NT2/D1 (cell line): ENCODE measurements around the gene SEC31B.
A peak's percentile ranks its signal among the peaks of the same experiment; 100 is the strongest.

ENCODE experiments used
- DNase-seq: peaks from one replicate; pipeline ENCODE4 v3.0.0-alpha.2; 2011; ENCODE audit warnings: low read depth, low spot score
- H3K27me3 ChIP-seq: 2 replicates; pipeline ENCODE4 v1.6.0; 2011; ENCODE audit warnings: mild to moderate bottlenecking; ENCODE audit not compliant: insufficient read length, insufficient read depth
- H3K36me3 ChIP-seq: 2 replicates; pipeline ENCODE4 v1.6.1; 2011; ENCODE audit warnings: mild to moderate bottlenecking, low read length, mixed read lengths; ENCODE audit not compliant: insufficient read depth, insufficient read length
- H3K4me1 ChIP-seq: 2 replicates; pipeline ENCODE4 v1.5.1; 2011; ENCODE audit not compliant: insufficient read depth, insufficient read length
- H3K4me3 ChIP-seq: 2 replicates; pipeline ENCODE4 v1.5.1; 2011; ENCODE audit warnings: low read depth; ENCODE audit not compliant: insufficient read length
- H3K9ac ChIP-seq: 2 replicates; pipeline ENCODE4 v1.6.0; 2011; ENCODE audit warnings: low read depth; ENCODE audit not compliant: insufficient read length
- H3K9me3 ChIP-seq: 2 replicates; pipeline ENCODE4 v1.5.1; 2011; ENCODE audit warnings: mild to moderate bottlenecking, low read length; ENCODE audit not compliant: insufficient read depth
- SUZ12 ChIP-seq: IDR thresholded peaks from 2 replicates; pipeline ENCODE4 v1.6.1; 2011; ENCODE audit not compliant: insufficient read length, insufficient read depth; ENCODE audit errors: extremely low read depth
- YY1 ChIP-seq: IDR thresholded peaks from 2 replicates; pipeline ENCODE4 v1.6.1; 2011; ENCODE audit not compliant: insufficient read length, insufficient read depth
- ZNF274 ChIP-seq: IDR thresholded peaks from 2 replicates; pipeline ENCODE4 v1.6.1; 2011; ENCODE audit warnings: mild to moderate bottlenecking, low read depth, low read length

Gene SEC31B

DNA sequence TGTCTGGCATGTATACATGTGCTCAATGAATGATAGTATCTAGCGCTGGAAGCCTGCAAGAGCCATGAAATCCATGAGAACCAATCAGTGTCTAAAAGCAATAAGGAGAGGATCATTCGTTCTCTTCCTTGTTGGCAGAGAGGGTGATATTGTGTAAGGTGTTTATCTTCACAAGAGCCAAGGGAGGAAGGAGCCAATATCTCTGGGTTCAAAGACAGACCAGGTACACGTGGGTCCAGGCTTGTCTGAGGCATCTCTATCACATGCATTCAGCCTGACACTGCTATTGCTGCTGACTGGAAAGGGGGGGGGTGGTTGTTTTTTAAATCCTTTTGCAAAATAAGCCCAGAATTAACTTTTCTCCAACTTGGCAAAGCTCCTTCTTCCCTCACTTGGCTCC, 4.0 kb downstream of the SEC31B start:
- TF ChIP-seq YY1 (no peak), ZNF274 (no peak), SUZ12 (no peak)
- Histone ChIP-seq H3K4me1 (no peaks in the 10 kb centered on the region), H3K36me3 (no peaks in the 10 kb centered on the region), H3K9me3 (no peaks in the 10 kb centered on the region), H3K4me3 (no peak overlapping the region), H3K27me3 (peaks cover 16% of the 10 kb centered on the region), H3K9ac (no peak overlapping the region)
- DNase-seq = no peak

DNA sequence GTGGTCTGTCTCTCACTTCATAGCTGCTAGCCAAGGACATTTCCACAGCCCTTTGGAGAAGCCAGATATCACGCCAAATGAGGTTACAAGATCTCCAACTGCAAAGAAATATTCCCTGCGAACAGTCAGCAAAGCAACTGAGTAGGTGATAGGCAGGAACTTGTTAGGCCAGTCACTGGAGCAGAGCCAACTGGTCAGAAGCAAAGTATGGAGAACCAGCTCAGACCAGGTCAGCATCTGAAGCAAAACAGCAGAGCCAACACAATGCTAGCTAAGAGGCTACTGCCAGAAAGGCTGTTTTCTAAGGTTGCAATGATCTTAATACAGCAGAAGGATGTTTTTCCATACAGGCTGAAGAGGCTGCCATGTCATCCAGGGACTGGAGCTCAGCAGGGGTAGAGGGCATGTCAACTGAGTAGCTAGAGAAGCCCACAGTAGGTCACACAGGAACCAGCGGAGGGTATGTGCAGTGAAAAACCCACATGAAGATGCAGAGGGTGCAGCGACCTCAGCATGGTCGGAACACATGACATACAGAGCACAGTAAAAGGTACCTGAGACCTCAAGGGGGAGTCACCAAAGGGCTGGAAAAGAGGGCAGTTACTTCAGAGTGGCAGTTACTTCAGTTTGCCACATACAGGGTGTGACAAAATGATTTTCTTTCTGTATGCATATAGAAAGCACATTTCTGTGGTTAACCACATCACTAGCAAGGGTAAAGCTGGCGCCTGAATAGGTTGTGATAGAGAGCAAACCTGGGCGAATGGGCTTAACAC, 8.9 kb downstream of the SEC31B start:
- no peak for DNase-seq
- H3K4me1 ChIP-seq = no peaks in the 10 kb centered on the region
- H3K4me3 ChIP-seq = no peak overlapping the region
- no peak overlapping the region for H3K9ac ChIP-seq
- no peak for TF ChIP-seq ZNF274
- TF ChIP-seq YY1 = no peak
- TF ChIP-seq SUZ12 = no peak
- no peaks in the 10 kb centered on the region for H3K27me3 ChIP-seq
- peaks cover 3% of the 10 kb centered on the region for H3K36me3 ChIP-seq
- H3K9me3 ChIP-seq = no peaks in the 10 kb centered on the region

DNA sequence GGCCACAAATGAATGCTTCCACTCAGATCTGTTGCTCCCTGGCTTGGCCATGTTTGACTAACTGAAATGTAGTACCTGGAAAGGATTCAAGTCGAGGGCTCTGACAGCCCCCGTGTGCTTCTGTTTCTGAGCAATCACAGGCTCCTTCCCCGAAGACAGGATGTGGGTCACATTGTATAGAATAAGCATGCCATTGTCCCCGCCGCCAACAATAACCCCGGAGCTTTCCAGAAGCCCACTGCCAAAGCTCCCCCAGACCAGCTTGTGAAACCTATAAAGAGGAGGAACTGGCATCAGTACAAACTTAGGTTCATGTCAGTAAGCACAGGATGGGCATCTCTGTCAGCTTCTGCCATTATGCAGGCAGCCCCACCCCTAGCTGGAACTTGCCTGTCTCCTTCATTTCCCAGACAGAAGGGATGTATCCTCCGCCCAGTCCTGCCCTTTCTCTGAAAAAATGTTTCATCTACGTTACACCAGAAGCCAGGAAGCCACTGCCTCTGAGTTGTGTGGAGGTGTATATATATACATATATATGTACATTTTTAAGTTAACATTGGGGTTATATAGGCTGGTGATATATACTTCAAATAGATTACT, 10.3 kb downstream of the SEC31B start:
- Histone ChIP-seq H3K9ac (peak overlapping the region; percentile 3), H3K36me3 (peaks cover 3% of the 10 kb centered on the region), H3K27me3 (no peaks in the 10 kb centered on the region), H3K4me1 (no peaks in the 10 kb centered on the region), H3K9me3 (no peaks in the 10 kb centered on the region), H3K4me3 (no peak overlapping the region)
- TF ChIP-seq ZNF274 = no peak
- no peak for TF ChIP-seq YY1
- no peak for DNase-seq

DNA sequence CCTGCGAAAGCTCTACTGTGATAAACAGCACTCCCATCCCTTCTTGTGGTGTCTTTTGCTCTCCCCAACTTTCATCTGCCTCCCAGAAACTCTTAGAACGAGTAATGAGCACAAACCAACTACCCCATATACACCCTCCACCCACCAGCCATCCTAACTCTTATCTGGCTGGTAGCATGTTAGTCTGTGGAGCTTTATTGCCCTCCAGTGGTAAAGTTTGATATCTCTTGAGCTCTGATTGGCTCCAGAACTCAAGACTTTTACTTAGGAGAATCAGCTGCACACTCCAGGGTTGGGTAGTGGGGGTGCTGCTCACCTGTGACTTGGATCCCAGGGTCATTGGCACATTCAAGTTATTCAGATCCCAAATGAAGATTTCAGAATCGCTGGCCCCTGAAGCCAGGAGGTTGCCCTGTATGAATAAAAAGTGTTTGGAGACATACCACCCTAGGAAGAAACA, 10.9 kb downstream of the SEC31B start:
- no peak for TF ChIP-seq SUZ12
- Histone ChIP-seq H3K9me3 (no peaks in the 10 kb centered on the region), H3K4me3 (no peak overlapping the region), H3K36me3 (peaks cover 3% of the 10 kb centered on the region), H3K4me1 (no peaks in the 10 kb centered on the region), H3K9ac (peak overlapping the region; percentile 3), H3K27me3 (no peaks in the 10 kb centered on the region)
- no peak for DNase-seq

DNA sequence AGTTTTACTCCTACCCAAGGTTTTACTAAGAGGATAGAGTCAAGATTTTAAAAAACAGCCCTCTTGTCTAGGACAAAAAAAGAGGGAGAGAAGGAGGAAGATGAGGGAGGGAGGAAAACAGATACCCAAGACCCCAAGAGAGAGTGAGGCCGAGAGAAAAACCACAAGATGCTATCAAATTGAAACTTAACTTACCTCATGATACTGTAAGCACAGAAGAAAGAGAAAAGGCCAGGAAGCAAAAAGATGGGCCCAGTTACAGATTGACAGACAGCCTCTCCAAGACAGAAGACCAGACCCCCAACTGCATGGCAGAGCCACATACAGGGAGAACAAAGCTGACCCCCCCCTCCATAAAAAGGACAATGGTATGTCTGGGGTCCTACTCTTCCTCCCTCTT, 11.4 kb downstream of the SEC31B start:
- H3K36me3 ChIP-seq = peaks cover 3% of the 10 kb centered on the region
- H3K9me3 ChIP-seq = no peaks in the 10 kb centered on the region
- no peak overlapping the region for H3K9ac ChIP-seq
- H3K4me1 ChIP-seq = no peaks in the 10 kb centered on the region
- no peak for TF ChIP-seq ZNF274
- no peak for TF ChIP-seq YY1
- no peak for TF ChIP-seq SUZ12
- no peaks in the 10 kb centered on the region for H3K27me3 ChIP-seq
- DNase-seq = no peak
- no peak overlapping the region for H3K4me3 ChIP-seq

DNA sequence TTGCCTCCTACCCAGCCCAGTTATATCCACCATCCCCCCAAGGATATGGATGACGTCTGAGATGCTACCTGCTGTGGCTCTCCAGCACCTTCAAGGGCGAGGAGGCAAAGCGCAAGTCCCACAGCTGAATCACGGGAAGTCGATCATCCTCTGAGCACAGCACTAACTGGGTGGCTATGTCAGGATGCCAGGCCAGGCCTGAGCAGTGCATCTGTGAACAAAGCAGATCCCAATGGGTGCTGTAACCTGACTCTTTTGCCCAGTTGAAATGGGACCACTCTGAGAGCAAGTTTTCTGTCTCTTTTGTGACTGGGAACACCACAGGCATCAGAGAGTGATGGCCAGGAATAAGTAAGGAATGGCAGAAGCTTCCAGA, 12.3 kb downstream of the SEC31B start:
- Histone ChIP-seq H3K36me3 (peaks cover 3% of the 10 kb centered on the region), H3K4me3 (no peak overlapping the region), H3K9ac (no peak overlapping the region), H3K9me3 (no peaks in the 10 kb centered on the region), H3K27me3 (no peaks in the 10 kb centered on the region), H3K4me1 (no peaks in the 10 kb centered on the region)
- DNase-seq = no peak
- TF ChIP-seq SUZ12 = no peak

DNA sequence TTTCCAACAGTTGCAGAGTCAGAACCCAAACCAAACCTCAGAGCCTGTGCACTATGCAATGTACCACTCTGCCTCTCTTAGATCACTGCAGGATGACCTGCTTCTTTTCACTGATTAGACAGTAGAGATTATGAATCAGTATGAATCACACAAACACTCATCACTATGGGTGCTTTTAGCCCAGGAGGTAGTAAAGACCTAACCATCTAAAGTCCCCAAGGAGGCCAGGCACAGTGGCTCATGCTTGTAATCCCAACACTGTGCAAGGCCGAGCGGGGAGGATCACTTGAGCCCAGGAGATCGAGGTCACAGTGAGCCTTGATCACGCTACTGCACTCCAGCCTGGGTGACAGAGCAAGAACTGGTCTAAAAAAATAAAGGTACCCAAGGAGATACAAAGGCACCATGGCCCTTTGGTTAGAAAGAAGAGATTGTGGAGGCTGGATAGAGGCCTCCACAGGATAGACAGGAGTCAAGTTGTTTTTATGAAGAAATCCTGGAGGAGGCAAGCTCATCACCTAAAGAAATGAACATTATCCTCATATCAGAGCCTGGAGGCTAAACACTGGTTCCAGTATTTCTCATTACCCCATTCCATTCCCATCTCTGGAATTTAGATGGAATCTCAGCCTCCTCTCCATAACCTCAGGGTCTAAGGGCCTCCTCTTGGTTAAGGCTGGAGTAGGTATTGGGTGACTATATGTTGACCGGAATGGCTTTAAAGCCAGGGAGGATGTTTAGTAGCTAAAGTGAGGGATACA, 12.9 kb downstream of the SEC31B start:
- no peaks in the 10 kb centered on the region for H3K9me3 ChIP-seq
- TF ChIP-seq ZNF274 (no peak), YY1 (no peak), SUZ12 (no peak)
- H3K36me3 ChIP-seq = peaks cover 3% of the 10 kb centered on the region
- no peak overlapping the region for H3K4me3 ChIP-seq
- DNase-seq = no peak
- no peak overlapping the region for H3K9ac ChIP-seq
- no peaks in the 10 kb centered on the region for H3K4me1 ChIP-seq
- H3K27me3 ChIP-seq = no peaks in the 10 kb centered on the region

DNA sequence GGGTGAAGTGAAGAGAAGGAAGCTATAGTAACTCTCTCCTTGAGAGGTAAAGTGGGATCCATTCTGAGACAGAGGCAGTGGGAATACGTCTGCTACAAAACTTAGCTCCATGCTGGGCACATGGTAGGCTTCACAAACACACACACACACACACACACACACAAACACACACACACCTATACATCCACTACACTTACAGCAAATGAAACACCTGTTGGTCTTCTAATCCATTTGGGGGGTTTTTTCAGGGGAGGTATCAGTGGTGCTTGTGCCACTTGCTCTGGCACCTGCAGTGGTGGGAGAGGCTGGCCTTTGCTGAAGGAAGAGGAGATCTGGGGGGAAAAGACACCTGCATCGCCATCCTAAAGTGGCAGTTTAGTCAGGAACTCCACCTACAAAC, 14.5 kb downstream of the SEC31B start:
- TF ChIP-seq YY1 (no peak), ZNF274 (no peak), SUZ12 (no peak)
- Histone ChIP-seq H3K4me1 (no peaks in the 10 kb centered on the region), H3K4me3 (no peak overlapping the region), H3K36me3 (peaks cover 3% of the 10 kb centered on the region), H3K27me3 (no peaks in the 10 kb centered on the region), H3K9me3 (no peaks in the 10 kb centered on the region), H3K9ac (no peak overlapping the region)
- DNase-seq = no peak
